HG02885 (cell line): ENCODE measurements around the gene ZNF423.

Experiments used
- ATAC-seq: cut with Tn5 transposase; IDR thresholded peaks from one replicate; pipeline ENCODE4 v1.9.1; 2021; ENCODE audit warnings: mild to moderate bottlenecking; ENCODE audit not compliant: unreplicated experiment, poor library complexity

ZNF423 gene

DNA sequence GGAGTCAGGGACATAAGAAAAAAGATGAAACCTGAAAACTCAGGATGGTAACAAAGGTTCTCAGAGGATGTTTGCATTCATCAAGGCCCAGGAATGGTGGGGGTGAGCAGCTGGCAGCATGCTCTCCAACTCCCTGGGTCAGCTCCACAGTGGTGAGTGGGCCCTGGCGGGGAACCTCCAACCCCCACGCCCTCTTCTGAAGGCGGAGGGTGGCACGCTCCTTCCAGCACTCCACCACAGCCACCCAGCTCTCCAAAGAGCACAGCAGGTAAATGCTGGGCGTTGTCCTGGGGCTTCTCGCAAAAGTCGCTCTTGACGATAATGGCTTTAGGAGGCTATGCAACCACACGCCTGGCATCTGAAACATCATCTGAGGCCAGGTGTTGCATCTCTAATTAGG, 308.5 kb downstream of the ZNF423 start:
- ATAC-seq, result no peak

GRCh38 chr16:49546735-49547134, 309.2 kb downstream of the ZNF423 start:
- no peak for ATAC-seq

DNA sequence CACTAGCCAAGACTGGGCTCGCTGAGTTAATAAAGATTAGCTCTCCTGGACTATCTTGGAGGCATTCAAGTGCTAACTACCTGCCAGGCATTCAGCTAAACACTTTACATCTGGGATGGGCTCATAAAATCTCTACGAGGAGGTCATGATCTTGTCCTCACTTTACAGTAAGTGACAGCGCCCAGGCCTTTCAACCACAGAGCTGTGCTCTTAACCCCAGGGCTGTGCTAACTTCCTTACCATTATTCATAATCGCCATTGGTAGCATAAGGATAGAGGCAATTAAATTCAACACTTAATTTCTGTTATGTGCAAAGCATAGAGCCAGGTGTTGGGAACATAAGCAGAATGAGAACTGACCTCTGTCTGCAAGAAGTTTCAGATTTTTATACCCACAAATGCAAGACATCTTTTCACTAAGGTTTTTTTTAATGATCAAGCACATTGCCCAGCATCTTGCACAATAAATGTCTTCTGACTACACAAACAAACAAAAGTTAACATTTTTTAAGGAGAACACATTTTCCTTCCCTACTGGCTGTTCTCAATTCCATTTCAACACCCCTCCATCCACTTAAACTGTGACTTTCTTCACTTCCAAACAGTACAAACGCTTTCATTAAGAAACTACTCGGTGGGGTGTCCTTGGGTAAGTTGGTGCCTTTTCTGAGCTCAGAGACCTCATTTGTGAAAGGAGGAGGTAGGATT, 310.0 kb downstream of the ZNF423 start:
- no peak for ATAC-seq

DNA sequence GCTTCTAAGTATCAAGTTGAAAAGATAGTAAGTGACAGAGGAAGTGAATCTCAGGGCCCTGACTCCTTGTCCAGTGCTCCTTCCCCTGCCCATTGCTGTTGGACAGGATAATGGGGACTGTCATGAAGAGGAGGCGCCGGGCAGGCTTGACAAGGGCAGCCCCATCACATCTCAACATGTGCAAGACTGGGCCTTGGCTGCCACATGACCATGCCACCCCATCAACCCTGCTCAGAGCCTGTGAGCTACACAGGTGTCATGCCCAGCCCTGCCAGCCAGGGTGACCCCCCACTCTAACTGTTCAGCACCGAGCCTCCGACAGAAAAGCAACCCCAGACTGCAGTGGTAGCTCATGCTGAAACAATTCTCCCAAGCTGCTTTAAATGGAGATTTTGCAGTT, 310.7 kb downstream of the ZNF423 start:
- ATAC-seq, result no peak

- no peak for ATAC-seq
Measured at GRCh38 chr16:49544828-49545227, 311.1 kb downstream of the ZNF423 start.

DNA sequence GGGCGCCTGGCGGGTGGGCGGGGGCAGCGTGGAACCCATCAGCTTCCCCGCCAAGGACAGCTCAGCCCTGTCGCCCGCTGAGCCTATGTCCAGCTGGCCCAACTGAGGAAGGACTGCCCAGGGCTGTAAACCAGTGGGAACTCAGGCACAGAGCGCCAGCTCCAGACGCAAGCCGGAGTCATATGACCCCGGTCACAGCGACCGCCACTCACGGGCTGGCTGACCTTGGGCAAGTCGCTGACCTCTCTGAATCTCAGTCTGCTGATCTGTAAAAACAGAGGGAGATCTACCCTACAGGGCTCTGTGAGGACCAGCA, 312.3 kb downstream of the ZNF423 start:
- no peak for ATAC-seq

DNA sequence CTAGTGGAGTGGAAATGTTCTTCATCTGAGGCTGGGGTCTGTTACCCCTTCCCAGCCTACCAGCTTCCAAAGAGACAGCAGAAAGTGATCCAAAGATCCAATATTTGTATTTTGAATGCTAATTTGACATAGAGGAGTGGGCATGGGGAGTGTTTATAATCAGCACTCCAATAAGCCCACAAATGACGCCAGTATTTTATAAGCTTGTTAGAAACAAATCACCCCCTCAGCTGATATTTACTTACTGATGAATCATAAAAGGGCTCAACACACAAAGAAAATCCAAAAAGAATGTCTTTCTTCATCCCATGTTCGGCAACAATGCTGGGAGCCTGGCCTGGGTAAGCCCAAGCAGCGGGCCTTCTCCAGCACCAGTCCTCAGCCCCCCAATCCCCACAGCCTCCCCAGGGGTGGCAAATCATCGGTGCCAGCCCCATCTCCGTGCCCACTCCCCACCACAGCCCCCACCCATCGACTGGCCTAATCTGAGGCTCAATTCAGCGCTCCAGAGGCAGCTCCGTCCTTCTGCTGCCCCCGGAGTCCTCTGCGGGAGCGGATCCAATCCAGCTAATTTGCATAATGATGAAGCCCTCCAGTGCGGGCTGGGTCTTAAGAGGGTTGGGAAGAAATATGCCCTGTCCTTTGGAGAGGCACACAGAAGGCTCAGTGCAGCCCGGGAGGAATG, 312.8 kb downstream of the ZNF423 start:
- no peak for ATAC-seq

- ATAC-seq, result no peak
Measured at GRCh38 chr16:49542391-49542891, 313.5 kb downstream of the ZNF423 start.

DNA sequence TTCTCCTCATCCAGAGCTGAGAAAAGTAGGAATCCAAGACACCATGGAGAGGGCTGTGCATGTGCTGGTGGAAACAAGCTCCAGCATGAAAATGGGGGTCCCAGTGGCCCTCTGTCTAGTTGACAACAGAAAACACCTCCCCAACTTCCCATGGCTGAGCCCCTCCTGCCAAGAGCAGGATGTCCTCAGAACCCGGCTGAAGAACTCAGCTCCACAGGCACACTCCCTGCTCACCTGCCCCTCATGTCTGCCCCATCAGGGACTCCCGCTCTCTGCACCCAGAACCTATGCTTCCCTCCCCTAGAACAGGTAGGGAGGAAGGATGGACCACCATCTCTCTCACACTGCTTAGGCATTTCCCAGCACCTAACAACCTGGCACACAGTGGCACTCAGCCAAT, 315.1 kb downstream of the ZNF423 start:
- ATAC-seq, result no peak

DNA sequence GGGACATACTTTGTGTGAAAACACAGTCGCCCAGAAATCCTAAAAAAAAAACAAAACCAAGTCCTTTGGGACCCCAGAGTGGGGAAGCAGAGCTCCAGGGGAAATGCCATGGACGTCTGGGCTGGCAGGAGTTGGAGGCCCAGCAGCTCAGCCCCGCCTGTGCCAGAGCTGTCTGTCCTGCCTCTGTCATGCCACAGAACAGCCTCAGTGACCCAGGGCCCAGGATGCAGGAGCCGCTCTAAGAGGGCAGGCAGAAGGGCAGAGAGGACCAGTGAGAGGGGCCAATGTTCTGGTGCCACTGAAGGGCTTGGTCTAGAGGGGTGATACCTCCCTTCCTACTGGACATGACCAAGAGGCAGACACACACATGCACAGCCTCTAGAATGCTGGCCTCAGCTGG, 316.2 kb downstream of the ZNF423 start:
- ATAC-seq, result no peak

GRCh38 chr16:49537924-49538459, 317.9 kb downstream of the ZNF423 start:
- ATAC-seq, result no peak

DNA sequence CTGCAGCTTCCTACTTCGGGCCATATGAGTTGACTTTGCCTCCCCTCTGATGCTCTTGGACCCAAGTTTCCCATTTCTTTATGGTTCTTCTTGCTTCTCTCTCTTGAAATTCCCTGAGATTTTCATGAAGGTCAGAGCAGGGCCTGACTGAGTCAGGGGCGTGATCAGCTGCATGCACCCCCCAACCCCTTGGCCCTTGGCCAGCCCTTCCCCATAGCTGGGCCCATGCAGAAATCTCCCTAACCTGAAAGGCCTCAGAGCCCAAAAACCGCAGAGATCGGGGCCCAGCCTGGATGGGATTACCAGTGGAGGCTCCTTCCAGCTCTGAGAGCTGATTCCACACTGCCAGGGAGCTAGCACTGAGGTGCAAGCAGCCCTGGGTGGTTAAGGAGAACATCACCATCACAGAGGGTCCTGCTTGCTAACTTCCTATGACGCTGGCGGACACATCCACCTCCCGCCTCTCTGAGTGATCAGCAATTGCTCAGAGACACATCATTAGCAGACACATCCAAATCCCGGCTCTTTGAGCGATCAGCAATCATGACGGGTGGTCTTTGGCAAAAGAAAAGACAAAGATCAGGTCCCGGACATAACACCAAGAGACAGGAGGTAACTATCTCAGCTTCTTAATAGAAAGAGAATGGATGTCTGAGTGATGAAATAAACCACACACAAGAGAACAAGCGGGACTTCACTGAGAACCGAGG, 320.9 kb downstream of the ZNF423 start:
- no peak for ATAC-seq

GRCh38 chr16:49533422-49533821, 322.5 kb downstream of the ZNF423 start:
- ATAC-seq, result no peak

DNA sequence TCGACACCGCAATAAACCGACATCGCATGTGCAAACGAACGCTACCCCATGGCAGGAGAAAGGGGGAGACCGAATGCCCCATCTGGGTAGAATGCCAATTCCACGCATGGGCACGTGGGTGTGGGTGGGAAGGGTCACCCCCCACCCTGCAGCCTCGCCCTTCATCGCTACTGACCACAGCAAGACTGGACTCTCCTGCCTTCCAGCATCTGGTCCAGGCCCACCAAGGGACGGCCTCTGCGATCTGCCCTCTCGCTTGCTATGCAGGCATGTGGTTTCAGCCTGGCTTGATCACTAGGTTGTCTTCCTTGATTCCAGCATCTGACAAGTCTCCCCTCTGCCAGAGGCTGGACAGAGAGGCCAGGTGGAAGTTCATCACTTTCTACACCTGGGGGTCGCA, 323.0 kb downstream of the ZNF423 start:
- ATAC-seq, result no peak

GRCh38 chr16:49531931-49532840, 323.7 kb downstream of the ZNF423 start:
- no peak for ATAC-seq

DNA sequence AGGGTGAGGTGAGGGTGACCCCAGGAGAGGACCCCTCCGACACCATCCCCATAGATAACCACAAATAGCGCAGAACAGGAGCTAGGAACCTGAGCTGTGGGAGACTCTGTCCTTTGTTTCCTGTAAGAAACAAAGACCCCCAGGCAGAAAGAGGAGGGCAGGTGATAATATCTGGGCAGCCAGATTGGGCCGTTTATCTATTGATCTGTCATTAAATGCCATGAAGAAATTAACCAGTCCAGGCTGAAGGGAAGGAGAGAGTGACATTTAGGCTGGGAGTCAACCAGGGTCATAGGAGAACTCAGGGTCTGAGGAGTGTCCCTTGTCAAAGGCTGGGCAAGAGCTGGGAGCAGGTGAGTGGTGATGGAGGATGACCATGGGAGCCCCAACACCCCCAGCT, 324.5 kb downstream of the ZNF423 start:
- ATAC-seq, result no peak

GRCh38 chr16:49530427-49530970, 325.4 kb downstream of the ZNF423 start:
- no peak for ATAC-seq

DNA sequence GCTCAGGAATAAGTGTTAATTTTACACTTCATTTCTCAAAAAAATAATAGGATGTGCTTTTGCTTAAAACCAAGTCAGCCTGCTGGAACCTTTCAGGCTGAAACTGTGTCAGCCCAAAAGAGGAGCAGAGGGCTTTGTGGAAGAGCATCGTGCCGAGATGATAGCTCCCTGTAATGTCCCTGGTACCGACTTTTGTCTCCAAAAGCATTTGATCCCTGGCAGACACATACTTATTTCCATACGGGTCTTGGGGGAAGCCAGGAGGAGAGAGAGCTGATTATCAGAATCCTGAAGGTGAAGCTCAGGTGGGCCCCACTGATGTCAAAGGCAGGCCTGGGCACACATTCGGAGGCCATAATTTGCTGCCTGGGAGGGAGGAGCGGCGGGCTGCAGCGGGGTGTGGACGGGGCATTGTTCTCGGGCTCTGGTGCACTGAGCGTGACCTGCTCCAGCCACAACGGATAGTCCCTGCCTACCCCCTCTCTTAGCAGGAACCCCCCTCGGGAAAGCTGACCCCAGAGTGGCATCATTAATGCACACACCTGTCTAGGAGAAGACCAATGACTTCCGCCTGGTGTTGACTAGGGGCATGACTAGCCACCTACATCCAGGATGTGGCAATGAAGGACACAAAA, 326.4 kb downstream of the ZNF423 start:
- no peak for ATAC-seq

DNA sequence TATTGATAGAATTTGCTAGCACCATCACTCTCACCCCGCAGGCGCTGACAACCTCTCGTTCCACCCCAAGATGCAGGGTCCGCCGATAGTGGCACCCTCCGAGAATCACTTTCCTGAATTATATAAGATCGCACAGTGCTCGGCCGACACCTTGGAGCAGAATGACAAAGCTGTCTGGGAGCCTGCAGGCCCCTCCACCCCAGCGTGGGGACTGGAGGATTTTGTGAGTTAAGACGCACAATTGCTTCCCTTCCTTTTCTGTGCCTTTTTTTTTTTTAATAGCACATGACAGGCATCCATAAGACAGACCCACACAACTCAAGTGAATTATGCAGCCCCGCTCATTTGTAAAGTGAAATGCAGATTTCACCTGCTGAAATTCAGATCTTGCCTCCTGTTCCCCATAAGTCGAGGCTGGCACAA, 327.0 kb downstream of the ZNF423 start:
- no peak for ATAC-seq
